Fibroblast of mammary gland (primary cell): ENCODE measurements around the gene TBX4.
A peak's percentile ranks its signal among the peaks of the same experiment; 100 is the strongest.

Source experiments
- DNase-seq: peaks from one replicate; pipeline ENCODE4 v3.0.0-alpha.2; 2010; ENCODE audit warnings: low read depth
- H3K4me3 ChIP-seq: 2 replicates; pipeline ENCODE4 v1.5.1; 2011; ENCODE audit warnings: low read depth, mild to moderate bottlenecking, low read length, moderate library complexity; ENCODE audit not compliant: control insufficient read depth
- TF ChIP-seq, protein P1 (sequence below): conservative IDR thresholded peaks from 2 replicates; pipeline ENCODE4 v1.5.1; 2011; ENCODE audit warnings: low read depth, low read length, inconsistent platforms; ENCODE audit not compliant: control insufficient read depth, insufficient read depth

TBX4 gene

DNA sequence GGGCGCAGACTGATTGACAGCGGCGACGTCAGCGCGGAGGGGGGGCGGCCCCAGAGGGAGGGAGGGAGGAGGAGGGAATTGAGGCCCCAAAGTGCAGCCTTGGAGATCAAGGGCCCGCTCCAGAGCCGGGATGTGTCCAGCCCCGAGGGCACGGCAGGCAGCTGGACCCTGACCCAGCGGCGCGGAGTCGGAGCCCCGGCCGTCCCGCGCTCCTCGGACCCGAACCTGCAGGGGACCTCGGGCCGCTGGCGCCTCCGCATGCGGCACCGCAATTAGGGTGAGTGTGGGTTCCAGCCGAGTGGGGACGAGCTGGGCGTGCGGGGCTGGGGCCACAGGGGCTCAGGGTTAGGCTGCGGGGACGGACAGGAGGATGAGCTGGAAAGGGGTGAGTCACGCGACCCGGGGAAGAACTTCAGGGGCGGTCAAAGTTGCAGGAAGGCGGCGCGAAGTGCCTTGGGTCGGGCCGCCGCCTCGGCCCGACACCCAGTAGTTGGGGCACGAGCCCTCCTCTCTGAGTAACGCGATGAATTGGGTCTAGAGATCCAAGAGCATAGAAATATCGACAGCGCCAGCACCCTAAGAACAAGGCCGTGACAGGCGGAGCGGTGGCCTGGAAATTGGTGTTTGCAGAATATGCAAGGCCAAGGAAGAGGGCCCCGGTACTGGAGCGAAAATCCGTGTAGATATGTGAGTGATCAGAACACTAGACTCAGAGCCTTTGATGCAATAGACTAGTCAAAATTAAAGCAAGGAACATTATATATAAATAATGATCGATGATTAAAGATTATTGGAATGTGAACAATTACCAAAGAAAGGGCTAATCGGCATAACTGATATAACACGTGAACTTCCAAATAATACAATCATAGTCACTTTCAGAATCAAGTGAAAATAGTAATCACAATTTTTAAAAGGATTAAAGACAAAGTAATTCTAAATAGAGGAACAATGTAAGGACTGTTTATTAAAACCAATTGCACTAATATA is at the start of gene TBX4:
TSS of gene TBX4 (plus strand) at position 122 of the 990 bp plus-strand sequence. CDS start 4,069 bp downstream, outside the sequence.
- no peak for DNase-seq
- TF ChIP-seq, protein P1, sequence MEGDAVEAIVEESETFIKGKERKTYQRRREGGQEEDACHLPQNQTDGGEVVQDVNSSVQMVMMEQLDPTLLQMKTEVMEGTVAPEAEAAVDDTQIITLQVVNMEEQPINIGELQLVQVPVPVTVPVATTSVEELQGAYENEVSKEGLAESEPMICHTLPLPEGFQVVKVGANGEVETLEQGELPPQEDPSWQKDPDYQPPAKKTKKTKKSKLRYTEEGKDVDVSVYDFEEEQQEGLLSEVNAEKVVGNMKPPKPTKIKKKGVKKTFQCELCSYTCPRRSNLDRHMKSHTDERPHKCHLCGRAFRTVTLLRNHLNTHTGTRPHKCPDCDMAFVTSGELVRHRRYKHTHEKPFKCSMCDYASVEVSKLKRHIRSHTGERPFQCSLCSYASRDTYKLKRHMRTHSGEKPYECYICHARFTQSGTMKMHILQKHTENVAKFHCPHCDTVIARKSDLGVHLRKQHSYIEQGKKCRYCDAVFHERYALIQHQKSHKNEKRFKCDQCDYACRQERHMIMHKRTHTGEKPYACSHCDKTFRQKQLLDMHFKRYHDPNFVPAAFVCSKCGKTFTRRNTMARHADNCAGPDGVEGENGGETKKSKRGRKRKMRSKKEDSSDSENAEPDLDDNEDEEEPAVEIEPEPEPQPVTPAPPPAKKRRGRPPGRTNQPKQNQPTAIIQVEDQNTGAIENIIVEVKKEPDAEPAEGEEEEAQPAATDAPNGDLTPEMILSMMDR: no peak
- H3K4me3 ChIP-seq: no peak within 1 kb of the TSS

DNA sequence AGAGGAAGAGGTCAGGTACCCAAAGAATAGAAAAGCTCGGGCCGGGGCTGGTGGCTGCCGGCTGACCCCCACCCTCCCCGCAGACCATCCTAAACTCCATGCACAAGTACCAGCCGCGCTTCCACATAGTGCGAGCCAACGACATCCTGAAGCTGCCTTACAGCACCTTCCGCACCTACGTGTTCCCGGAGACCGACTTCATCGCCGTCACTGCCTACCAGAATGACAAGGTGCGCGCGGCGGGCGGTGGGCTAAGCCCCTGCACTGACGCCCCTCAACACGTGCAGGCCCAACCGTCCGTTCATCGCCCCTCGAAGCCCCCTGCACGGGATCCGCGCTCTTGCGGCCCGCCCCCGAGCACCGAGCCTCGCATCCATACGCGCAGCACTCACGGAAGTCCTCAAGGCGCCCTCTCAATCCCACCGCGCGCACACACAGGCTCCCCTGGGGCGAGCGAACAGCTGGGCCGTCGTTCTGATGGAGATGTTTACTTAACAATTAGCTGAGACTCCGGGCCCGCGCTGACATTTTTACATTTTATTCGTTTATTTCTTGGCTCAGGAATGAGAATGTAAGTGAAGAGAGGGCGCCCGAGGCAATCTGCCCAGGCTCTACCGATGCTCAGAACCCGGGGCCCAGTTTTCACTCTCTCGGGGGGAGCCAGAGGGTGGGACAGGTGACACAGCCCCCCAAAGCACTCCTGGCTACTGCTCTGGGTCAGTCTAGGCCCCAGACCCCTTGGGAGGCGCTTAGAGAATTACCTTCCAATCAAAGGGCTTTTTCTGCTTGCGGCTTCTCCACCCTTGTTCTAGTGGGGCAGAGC is 49.0 kb upstream of the TBX4 start:
- H3K4me3 ChIP-seq: peak overlapping the region; percentile 86
- TF ChIP-seq, protein P1: no peak
- DNase-seq: no peak

DNA sequence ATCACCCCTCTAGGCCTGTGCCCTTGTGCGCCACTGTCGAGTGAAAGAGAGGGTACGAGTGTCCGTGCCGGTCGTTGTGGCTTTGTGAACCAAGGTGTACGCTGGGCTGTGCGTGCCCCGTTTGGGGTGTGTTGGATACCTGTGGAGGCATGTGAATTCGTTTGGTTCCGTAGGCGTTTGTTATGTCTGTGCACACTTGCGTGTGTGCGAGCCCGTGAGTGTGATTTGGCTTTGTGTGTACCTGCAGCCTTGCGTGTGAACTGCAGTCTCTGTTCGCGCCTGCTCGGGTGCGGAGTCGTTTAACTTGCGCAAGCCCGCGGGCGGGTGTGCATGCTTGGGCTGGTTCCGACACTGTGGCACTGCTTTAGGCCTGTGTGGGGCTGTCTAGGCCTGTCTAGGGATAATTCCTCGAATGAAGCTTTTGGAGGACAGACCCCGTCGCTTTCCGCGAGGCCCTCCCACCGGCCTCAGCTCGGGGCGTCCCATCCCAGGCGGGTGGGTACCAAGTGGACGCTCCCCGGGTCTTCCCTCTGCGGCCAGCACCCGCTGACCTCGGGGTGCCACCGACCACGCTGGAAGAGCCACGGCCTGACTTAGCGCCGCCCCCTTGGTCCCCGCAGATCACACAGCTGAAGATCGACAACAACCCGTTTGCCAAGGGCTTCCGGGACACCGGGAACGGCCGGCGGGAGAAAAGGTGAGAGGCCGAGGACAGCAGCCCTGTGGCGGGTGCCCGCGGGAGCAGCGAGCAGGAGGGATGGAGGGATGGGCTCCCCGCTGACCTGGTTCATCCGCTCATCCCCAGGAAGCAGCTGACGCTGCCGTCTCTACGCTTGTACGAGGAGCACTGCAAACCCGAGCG is 48.2 kb upstream of the TBX4 start:
- DNase-seq: no peak
- H3K4me3 ChIP-seq: peak overlapping the region; percentile 86
- TF ChIP-seq, protein P1: no peak

DNA sequence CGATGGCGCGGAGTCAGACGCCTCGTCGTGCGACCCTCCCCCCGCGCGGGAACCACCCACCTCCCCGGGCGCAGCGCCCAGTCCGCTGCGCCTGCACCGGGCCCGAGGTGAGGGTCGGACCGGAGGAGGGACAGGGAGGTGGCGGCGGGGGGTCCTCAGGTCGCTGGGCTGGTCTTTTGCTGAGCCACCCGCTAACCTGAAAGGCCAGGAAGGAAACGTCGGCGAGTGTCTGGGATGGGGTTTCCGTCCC is 47.6 kb upstream of the TBX4 start:
- peak overlapping the region; percentile 86 for H3K4me3 ChIP-seq
- TF ChIP-seq, protein P1: no peak

DNA sequence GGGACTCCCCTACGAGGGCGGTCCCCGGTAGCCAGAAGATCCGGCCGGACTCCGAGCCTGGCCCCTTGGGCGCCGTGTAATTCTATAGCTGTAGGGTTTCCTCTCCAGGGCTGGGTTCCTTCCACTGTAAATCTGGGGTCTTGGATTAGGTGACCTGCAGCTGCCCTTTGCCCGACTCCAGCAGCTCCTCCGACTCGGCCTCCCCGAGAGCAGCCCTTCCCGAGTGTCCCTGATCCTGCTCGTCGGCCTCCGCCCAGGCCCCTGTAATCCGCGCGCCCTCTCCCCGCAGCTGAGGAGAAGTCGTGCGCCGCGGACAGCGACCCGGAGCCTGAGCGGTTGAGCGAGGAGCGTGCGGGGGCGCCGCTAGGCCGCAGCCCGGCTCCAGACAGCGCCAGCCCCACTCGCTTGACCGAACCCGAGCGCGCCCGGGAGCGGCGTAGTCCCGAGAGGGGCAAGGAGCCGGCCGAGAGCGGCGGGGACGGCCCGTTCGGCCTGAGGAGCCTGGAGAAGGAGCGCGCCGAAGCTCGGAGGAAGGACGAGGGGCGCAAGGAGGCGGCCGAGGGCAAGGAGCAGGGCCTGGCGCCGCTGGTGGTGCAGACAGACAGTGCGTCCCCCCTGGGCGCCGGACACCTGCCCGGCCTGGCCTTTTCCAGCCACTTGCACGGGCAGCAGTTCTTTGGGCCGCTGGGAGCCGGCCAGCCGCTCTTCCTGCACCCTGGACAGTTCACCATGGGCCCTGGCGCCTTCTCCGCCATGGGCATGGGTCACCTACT is 47.1 kb upstream of the TBX4 start:
- H3K4me3 ChIP-seq: no peak overlapping the region
- DNase-seq: no peak
- TF ChIP-seq, protein P1: no peak

More for the DNA sequence above, 47.6 kb upstream of the TBX4 start:
- DNase-seq: no peak
